Bone marrow (tissue), 2 donors: ENCODE measurements around the gene CCDC174.
"Not testable (repeated sequence)": the region's sequence is repeated elsewhere in the genome, so short reads cannot be mapped to it uniquely, and the experiment has no call there.

Experiments
- DNase-seq, 2 donors: peaks; one replicate each; lab custom pipeline; 2025; lab: John Stamatoyannopoulos, UW

Gene CCDC174

GRCh38 chr3:14652360-14652907 lies 872 bp downstream of the CCDC174 start:
- DNase-seq = not testable (repeated sequence)

GRCh38 chr3:14657579-14657978 lies 6.0 kb downstream of the CCDC174 start:
- no peak for DNase-seq

- DNase-seq = no peak
Measured at GRCh38 chr3:14658978-14659377, 7.4 kb downstream of the CCDC174 start.

- DNase-seq = no peak
Measured at GRCh38 chr3:14660942-14661341, 9.4 kb downstream of the CCDC174 start.

- DNase-seq = no peak
Measured at GRCh38 chr3:14663396-14664135, 12.0 kb downstream of the CCDC174 start.

GRCh38 chr3:14664170-14664569 lies 12.6 kb downstream of the CCDC174 start:
- DNase-seq = no peak

- DNase-seq = no peak
Measured at GRCh38 chr3:14672588-14672987, 21.0 kb downstream of the CCDC174 start.

- no peak for DNase-seq
Measured at GRCh38 chr3:14674841-14675240, 23.3 kb downstream of the CCDC174 start, which contains the start of gene C3orf20. Gene C3orf20 (plus strand): TSS chr3:14675141. CDS start chr3:14682714, 7,573 bp downstream.

- DNase-seq = no peak
Measured at GRCh38 chr3:14676881-14677280, 25.3 kb downstream of the CCDC174 start.

- no peak for DNase-seq
Measured at GRCh38 chr3:14678015-14678503, 26.5 kb downstream of the CCDC174 start.

- no peak for DNase-seq
Measured at GRCh38 chr3:14680115-14680514, 28.6 kb downstream of the CCDC174 start.

- no peak for DNase-seq
Measured at GRCh38 chr3:14680716-14681115, 29.2 kb downstream of the CCDC174 start.

- no peak for DNase-seq
Measured at GRCh38 chr3:14684447-14684846, 32.9 kb downstream of the CCDC174 start.

GRCh38 chr3:14685179-14685578 lies 33.6 kb downstream of the CCDC174 start:
- no peak for DNase-seq

GRCh38 chr3:14687360-14687759 lies 35.8 kb downstream of the CCDC174 start:
- DNase-seq = no peak

GRCh38 chr3:14688525-14688924 lies 37.0 kb downstream of the CCDC174 start:
- DNase-seq = no peak

GRCh38 chr3:14689247-14689980 lies 37.9 kb downstream of the CCDC174 start:
- DNase-seq = no peak

- DNase-seq = no peak
Measured at GRCh38 chr3:14691239-14691638, 39.7 kb downstream of the CCDC174 start.

- DNase-seq = no peak
Measured at GRCh38 chr3:14691719-14692118, 40.2 kb downstream of the CCDC174 start.

- no peak for DNase-seq
Measured at GRCh38 chr3:14698601-14699244, 47.2 kb downstream of the CCDC174 start.

- DNase-seq = no peak
Measured at GRCh38 chr3:14699643-14700042, 48.1 kb downstream of the CCDC174 start.

GRCh38 chr3:14700891-14701290 lies 49.3 kb downstream of the CCDC174 start:
- DNase-seq = no peak
